ENCODE data around the gene STK35. TPM values are rescaled to one million over a fixed set of nuclear protein-coding genes. Genes with fewer than 3 reads are reported as not detected.

The STK35 gene
- total RNA-seq, 4 donors from 2014 or later = 10.2 to 28.0 (median 17.5) TPM

DNA sequence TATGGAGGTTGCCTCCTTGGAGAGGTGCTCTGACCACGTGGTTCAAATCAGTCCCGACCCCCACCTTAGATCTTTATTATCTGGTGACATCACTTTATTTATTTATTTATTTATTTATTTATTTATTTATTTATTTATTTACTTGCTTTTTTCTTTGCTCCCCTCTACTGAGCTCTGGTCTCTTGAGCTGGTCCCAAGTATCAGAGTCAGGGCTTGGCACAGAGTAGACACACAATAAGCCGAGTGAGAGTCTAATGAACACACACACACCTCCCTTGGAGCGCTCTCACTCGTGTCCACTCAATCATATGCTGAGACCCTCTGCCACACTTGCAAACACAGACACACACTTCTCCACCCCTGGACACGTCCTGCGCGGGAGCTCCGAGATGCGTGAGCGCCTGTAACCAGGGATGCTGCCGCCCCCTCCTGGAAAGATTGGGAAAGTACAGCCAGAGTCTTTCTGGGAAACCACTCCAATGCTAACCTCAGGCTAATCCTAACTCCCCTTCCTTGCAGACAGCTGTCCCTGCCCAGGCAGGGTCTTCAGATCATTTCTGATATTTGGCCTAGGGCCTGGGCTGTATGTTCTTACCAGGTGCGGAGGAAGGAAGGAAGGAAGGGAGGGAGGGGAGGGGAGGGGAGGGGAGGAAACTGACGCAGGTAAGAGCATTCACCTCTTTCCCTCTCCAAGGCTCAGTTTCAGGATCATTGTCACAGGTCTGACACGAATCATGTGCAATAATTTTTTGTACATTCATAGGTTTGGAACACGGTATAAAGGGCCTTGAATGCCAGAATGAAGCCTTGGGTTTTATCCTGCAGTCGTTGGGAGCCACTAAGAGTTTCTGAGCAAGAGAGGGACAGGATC, 70.9 kb downstream of the STK35 start:
- intact Hi-C loops (cut with DNase I; ENCODE audit: low total_unique reads) = loop anchor here (5.0 to 10.0 kb wide), 2 partner anchors 78 to 205 kb away; no protein-coding TSS in a partner anchor
- Histone ChIP-seq H3K4me3 (no peak overlapping the region), H3K36me3 (no peaks in the 10 kb centered on the region), H3K9me3 (no peaks in the 10 kb centered on the region), H3K27me3 (no peaks in the 10 kb centered on the region), H3K4me1 (no peaks in the 10 kb centered on the region), H3K27ac (no peak overlapping the region)
- DNase-seq = peak; percentile 75 to 78
- TF ChIP-seq CTCF (IDR thresholded peaks at IDR 0.05) = peak; percentile 86 to 91 (median 88)
- no peak for TF ChIP-seq POLR2A (IDR thresholded peaks at IDR 0.05)

GRCh38 chr20:2173186-2173585, 71.6 kb downstream of the STK35 start:
- DNase-seq = no peak
- no peak overlapping the region for H3K27ac ChIP-seq

GRCh38 chr20:2174067-2174466, 72.4 kb downstream of the STK35 start:
- Histone ChIP-seq H3K36me3 (no peaks in the 10 kb centered on the region), H3K27ac (no peak overlapping the region), H3K27me3 (no peaks in the 10 kb centered on the region), H3K9me3 (no peaks in the 10 kb centered on the region), H3K4me3 (no peak overlapping the region), H3K4me1 (no peaks in the 10 kb centered on the region)
- TF ChIP-seq POLR2A (IDR thresholded peaks at IDR 0.05) = no peak
- intact Hi-C loops (cut with DNase I; ENCODE audit: low total_unique reads) = loop anchor here (5.0 to 10.0 kb wide), 2 partner anchors 79 to 207 kb away; no protein-coding TSS in a partner anchor
- DNase-seq = no peak

More at GRCh38 chr20:2173186-2173585, 71.6 kb downstream of the STK35 start:
- no peaks in the 10 kb centered on the region for H3K9me3 ChIP-seq
- TF ChIP-seq POLR2A (IDR thresholded peaks at IDR 0.05) = no peak
- TF ChIP-seq CTCF (IDR thresholded peaks at IDR 0.05) = no peak
- no peaks in the 10 kb centered on the region for H3K27me3 ChIP-seq
- H3K4me1 ChIP-seq = no peaks in the 10 kb centered on the region
- H3K4me3 ChIP-seq = no peak overlapping the region
- no peaks in the 10 kb centered on the region for H3K36me3 ChIP-seq
- intact Hi-C loops (cut with DNase I; ENCODE audit: low total_unique reads) = loop anchor here (5.0 to 10.0 kb wide), 2 partner anchors 78 to 206 kb away; no protein-coding TSS in a partner anchor

DNA sequence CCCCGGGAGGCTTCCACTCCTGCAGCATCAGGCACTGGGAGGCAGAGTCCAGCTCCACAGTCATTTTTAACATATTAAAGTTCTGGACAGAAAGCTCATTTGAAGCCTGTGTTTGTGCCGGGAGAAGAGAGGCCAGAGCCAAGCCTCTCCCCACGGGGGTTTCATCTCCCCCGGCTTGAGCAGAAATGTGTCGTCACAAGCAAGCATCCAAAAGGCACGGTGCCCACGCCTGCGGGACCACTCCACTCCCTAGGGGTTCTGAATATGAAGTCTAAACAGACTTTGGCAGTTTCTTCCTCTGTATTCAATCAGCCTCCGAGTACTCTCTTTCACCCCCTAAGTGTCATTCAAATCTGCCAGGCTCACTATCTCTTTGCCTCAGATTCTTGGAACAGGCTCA, 75.3 kb downstream of the STK35 start:
- H3K9me3 ChIP-seq = no peaks in the 10 kb centered on the region
- no peak overlapping the region for H3K27ac ChIP-seq
- H3K4me3 ChIP-seq = no peak overlapping the region
- no peak for TF ChIP-seq POLR2A (IDR thresholded peaks at IDR 0.05)
- no peak for TF ChIP-seq CTCF (IDR thresholded peaks at IDR 0.05)
- no peaks in the 10 kb centered on the region for H3K4me1 ChIP-seq
- no peaks in the 10 kb centered on the region for H3K36me3 ChIP-seq
- intact Hi-C loops (cut with DNase I; ENCODE audit: low total_unique reads) = loop anchor here (10.0 kb wide), 1 partner anchor 82 kb away; no protein-coding TSS in a partner anchor
- H3K27me3 ChIP-seq = no peaks in the 10 kb centered on the region
- DNase-seq = no peak

GRCh38 chr20:2178318-2179232, 76.9 kb downstream of the STK35 start:
- no peaks in the 10 kb centered on the region for H3K27me3 ChIP-seq
- intact Hi-C loops (cut with DNase I; ENCODE audit: low total_unique reads) = loop anchor here (10.0 kb wide), 1 partner anchor 84 kb away; no protein-coding TSS in a partner anchor
- no peaks in the 10 kb centered on the region for H3K9me3 ChIP-seq
- no peak overlapping the region for H3K4me3 ChIP-seq
- no peaks in the 10 kb centered on the region for H3K36me3 ChIP-seq
- no peak for TF ChIP-seq CTCF (IDR thresholded peaks at IDR 0.05)
- no peak for TF ChIP-seq POLR2A (IDR thresholded peaks at IDR 0.05)
- H3K27ac ChIP-seq = no peak overlapping the region
- no peaks in the 10 kb centered on the region for H3K4me1 ChIP-seq
- DNase-seq = peak; percentile 46 to 48

Data from uterus (tissue), 4 donors.